ENCODE results near the gene CENPC. TPM values are rescaled to one million over a fixed set of nuclear protein-coding genes. Genes with fewer than 3 reads are reported as not detected.
"Not testable (repeated sequence)": the region's sequence is repeated elsewhere in the genome, so short reads cannot be mapped to it uniquely, and the experiment has no call there.

The CENPC gene
- total and polyA plus RNA-seq, 4 experiments from 2014 or later, result 15.2 to 69.1 (median 43.9) TPM

GRCh38 chr4:67552146-67552792 is 7.0 kb upstream of the CENPC start:
- CTCF ChIA-PET (ENCODE audit: partially characterized antibody), result interaction anchor here (0.7 kb wide), 1 partner anchor 72 kb away, joined by 3 read pairs; no protein-coding TSS in a partner anchor

GRCh38 chr4:67550857-67551256 is 5.6 kb upstream of the CENPC start:
- no peak overlapping the region for H3K4me3 Mint-ChIP-seq
- H3K9me3 ChIP-seq (ENCODE audit: control insufficient read depth in 1 of 2, low read length in 2 of 2), result no peaks in the 10 kb centered on the region
- H3K27me3 ChIP-seq (ENCODE audit: insufficient read depth, low read length), result no peaks in the 10 kb centered on the region
- no peaks in the 10 kb centered on the region for H3K36me3 ChIP-seq (ENCODE audit: insufficient read depth, low read length)
- H3K27me3 Mint-ChIP-seq, result no peaks in the 10 kb centered on the region
- CTCF ChIA-PET (ENCODE audit: partially characterized antibody), result interaction anchor here (0.6 to 2.2 kb wide), 7 partner anchors 10 to 754 kb away, joined by 3 to 19 read pairs (median 4); no protein-coding TSS in a partner anchor
- H3K9me3 Mint-ChIP-seq, result no peaks in the 10 kb centered on the region
- no peak overlapping the region for H3K4me3 ChIP-seq (ENCODE audit: low read length in 2 of 2)
- POLR2A ChIA-PET (ENCODE audit: partially characterized antibody), result no interaction called here
- no peaks in the 10 kb centered on the region for H3K36me3 Mint-ChIP-seq
- intact Hi-C loops (cut with micrococcal nuclease), result no loop called here
- H3K27ac Mint-ChIP-seq, result no peak overlapping the region
- H3K4me1 ChIP-seq (ENCODE audit: insufficient read depth, low read length), result no peaks in the 10 kb centered on the region
- peaks cover 0 to 4% (median 2%) of the 10 kb centered on the region in 4 donors for H3K4me1 Mint-ChIP-seq
- DNase-seq, result no peak
- no peak overlapping the region for H3K27ac ChIP-seq (ENCODE audit: low read depth, low read length)

More at GRCh38 chr4:67552146-67552792, 7.0 kb upstream of the CENPC start:
- H3K4me3 ChIP-seq (ENCODE audit: low read length in 2 of 2); POLR2A ChIA-PET (ENCODE audit: partially characterized antibody); H3K9me3 ChIP-seq (ENCODE audit: control insufficient read depth in 1 of 2, low read length in 2 of 2); H3K27me3 ChIP-seq (ENCODE audit: insufficient read depth, low read length); H3K36me3 Mint-ChIP-seq; H3K27me3 Mint-ChIP-seq; H3K9me3 Mint-ChIP-seq; H3K27ac ChIP-seq (ENCODE audit: low read depth, low read length); DNase-seq; H3K4me1 Mint-ChIP-seq; H3K4me3 Mint-ChIP-seq; H3K36me3 ChIP-seq (ENCODE audit: insufficient read depth, low read length); H3K27ac Mint-ChIP-seq; H3K4me1 ChIP-seq (ENCODE audit: insufficient read depth, low read length); intact Hi-C loops (cut with micrococcal nuclease): not testable (repeated sequence)

GRCh38 chr4:67550451-67550850 is 5.1 kb upstream of the CENPC start:
- intact Hi-C loops (cut with micrococcal nuclease), result no loop called here
- H3K27me3 ChIP-seq (ENCODE audit: insufficient read depth, low read length), result no peaks in the 10 kb centered on the region
- Mint-ChIP-seq H3K36me3 (peaks cover 0 to under 1% of the 10 kb centered on the region in 2 donors), H3K4me1 (peaks cover 0 to 5% (median 3%) of the 10 kb centered on the region in 4 donors), H3K27me3 (no peaks in the 10 kb centered on the region), H3K9me3 (no peaks in the 10 kb centered on the region), H3K27ac (no peak overlapping the region), H3K4me3 (no peak overlapping the region)
- no peaks in the 10 kb centered on the region for H3K36me3 ChIP-seq (ENCODE audit: insufficient read depth, low read length)
- no peak overlapping the region for H3K4me3 ChIP-seq (ENCODE audit: low read length in 2 of 2)
- CTCF ChIA-PET (ENCODE audit: partially characterized antibody), result interaction anchor here (0.6 to 2.2 kb wide), 9 partner anchors 11 to 754 kb away, joined by 3 to 19 read pairs (median 4); no protein-coding TSS in a partner anchor
- POLR2A ChIA-PET (ENCODE audit: partially characterized antibody), result no interaction called here
- DNase-seq, result no peak
- H3K9me3 ChIP-seq (ENCODE audit: control insufficient read depth in 1 of 2, low read length in 2 of 2), result no peaks in the 10 kb centered on the region
- H3K4me1 ChIP-seq (ENCODE audit: insufficient read depth, low read length), result no peaks in the 10 kb centered on the region
- H3K27ac ChIP-seq (ENCODE audit: low read depth, low read length), result no peak overlapping the region

GRCh38 chr4:67549123-67549522 is 3.8 kb upstream of the CENPC start:
- CTCF ChIA-PET (ENCODE audit: partially characterized antibody), result interaction anchor here (0.8 to 2.2 kb wide), 7 partner anchors 12 to 628 kb away, joined by 3 to 19 read pairs (median 4); no protein-coding TSS in a partner anchor
- peak in 4 of 5 donors; percentile 40 to 47 (median 42) for DNase-seq
- H3K27me3 ChIP-seq (ENCODE audit: insufficient read depth, low read length), result no peaks in the 10 kb centered on the region
- H3K27me3 Mint-ChIP-seq, result no peaks in the 10 kb centered on the region
- H3K9me3 ChIP-seq (ENCODE audit: control insufficient read depth in 1 of 2, low read length in 2 of 2), result no peaks in the 10 kb centered on the region
- no peak overlapping the region for H3K27ac ChIP-seq (ENCODE audit: low read depth, low read length)
- H3K36me3 Mint-ChIP-seq, result peaks cover 0 to 10% of the 10 kb centered on the region in 2 donors
- POLR2A ChIA-PET (ENCODE audit: partially characterized antibody), result no interaction called here
- peaks cover 4 to 14% (median 10%) of the 10 kb centered on the region in 4 donors for H3K4me1 Mint-ChIP-seq
- H3K4me3 ChIP-seq (ENCODE audit: low read length in 2 of 2), result no peak overlapping the region
- H3K9me3 Mint-ChIP-seq, result no peaks in the 10 kb centered on the region
- no peak overlapping the region for H3K4me3 Mint-ChIP-seq
- H3K36me3 ChIP-seq (ENCODE audit: insufficient read depth, low read length), result no peaks in the 10 kb centered on the region
- H3K4me1 ChIP-seq (ENCODE audit: insufficient read depth, low read length), result peaks cover 1% of the 10 kb centered on the region
- H3K27ac Mint-ChIP-seq, result peak overlapping the region in 1 of 7 donors; percentile 33
- intact Hi-C loops (cut with micrococcal nuclease), result loop anchor here (1.0 kb wide), 3 partner anchors 76 to 361 kb away; no protein-coding TSS in a partner anchor

- CTCF ChIA-PET (ENCODE audit: partially characterized antibody), result interaction anchor here (0.6 to 1.8 kb wide), 3 partner anchors 129 to 366 kb away, joined by 3 to 9 read pairs (median 3); partner anchors contain the start of gene UBA6
- Mint-ChIP-seq H3K4me3 (peak overlapping the region in 2 of 8 donors; percentile 21 to 41), H3K36me3 (peaks cover 0 to 26% of the 10 kb centered on the region in 2 donors)
Measured at GRCh38 chr4:67546971-67547370, 1.7 kb upstream of the CENPC start.

GRCh38 chr4:67546004-67546356 is 677 bp upstream of the CENPC start:
- H3K27ac Mint-ChIP-seq, result peak overlapping the region in 5 of 7 donors; percentile 99 to 100 (median 100)
- H3K27me3 ChIP-seq (ENCODE audit: insufficient read depth, low read length), result no peaks in the 10 kb centered on the region
- H3K4me3 ChIP-seq (ENCODE audit: low read length in 2 of 2), result peak overlapping the region in 1 of 2 donors; percentile 82
- peak in 1 of 5 donors; percentile 10 for DNase-seq
- ChIA-PET CTCF (ENCODE audit: partially characterized antibody) (interaction anchor here (0.5 to 1.8 kb wide), 3 partner anchors 148 to 367 kb away, joined by 3 to 9 read pairs (median 3); partner anchors contain the start of gene UBA6), POLR2A (ENCODE audit: partially characterized antibody) (interaction anchor here (1.4 to 3.9 kb wide), 3 partner anchors 10 to 156 kb away, joined by 4 to 13 read pairs (median 6); partner anchors contain the start of gene UBA6)
- peak overlapping the region; percentile 95 for H3K27ac ChIP-seq (ENCODE audit: low read depth, low read length)
- peaks cover 23 to 42% (median 35%) of the 10 kb centered on the region in 4 donors for H3K4me1 Mint-ChIP-seq
- peaks cover 29% of the 10 kb centered on the region for H3K4me1 ChIP-seq (ENCODE audit: insufficient read depth, low read length)
- peaks cover 0 to 32% of the 10 kb centered on the region in 2 donors for H3K36me3 Mint-ChIP-seq
- intact Hi-C loops (cut with micrococcal nuclease), result no loop called here
- H3K9me3 Mint-ChIP-seq, result no peaks in the 10 kb centered on the region
- H3K27me3 Mint-ChIP-seq, result no peaks in the 10 kb centered on the region
- H3K4me3 Mint-ChIP-seq, result peak overlapping the region; percentile 54 to 99 (median 99)
- H3K36me3 ChIP-seq (ENCODE audit: insufficient read depth, low read length), result no peaks in the 10 kb centered on the region
- H3K9me3 ChIP-seq (ENCODE audit: control insufficient read depth in 1 of 2, low read length in 2 of 2), result no peaks in the 10 kb centered on the region

More at GRCh38 chr4:67546971-67547370, 1.7 kb upstream of the CENPC start:
- Histone ChIP-seq H3K9me3 (ENCODE audit: control insufficient read depth in 1 of 2, low read length in 2 of 2) (no peaks in the 10 kb centered on the region), H3K4me1 (ENCODE audit: insufficient read depth, low read length) (peaks cover 22% of the 10 kb centered on the region), H3K27ac (ENCODE audit: low read depth, low read length) (no peak overlapping the region), H3K4me3 (ENCODE audit: low read length in 2 of 2) (no peak overlapping the region), H3K27me3 (ENCODE audit: insufficient read depth, low read length) (no peaks in the 10 kb centered on the region), H3K36me3 (ENCODE audit: insufficient read depth, low read length) (no peaks in the 10 kb centered on the region)
- POLR2A ChIA-PET (ENCODE audit: partially characterized antibody), result interaction anchor here (1.4 kb wide), 1 partner anchor 155 kb away, joined by 6 read pairs; the partner anchor contains the start of gene UBA6
- H3K27ac Mint-ChIP-seq, result peak overlapping the region in 3 of 7 donors; percentile 25 to 49 (median 47)
- no peaks in the 10 kb centered on the region for H3K9me3 Mint-ChIP-seq
- intact Hi-C loops (cut with micrococcal nuclease), result no loop called here
- H3K4me1 Mint-ChIP-seq, result peaks cover 18 to 35% (median 29%) of the 10 kb centered on the region in 4 donors
- no peak for DNase-seq
- no peaks in the 10 kb centered on the region for H3K27me3 Mint-ChIP-seq

- H3K27me3 ChIP-seq (ENCODE audit: insufficient read depth, low read length), result no peaks in the 10 kb centered on the region
- peaks cover 17% of the 10 kb centered on the region for H3K36me3 ChIP-seq (ENCODE audit: insufficient read depth, low read length)
- DNase-seq, result no peak
- ChIA-PET CTCF (ENCODE audit: partially characterized antibody) (no interaction called here), POLR2A (ENCODE audit: partially characterized antibody) (interaction anchor here (1.2 to 3.9 kb wide), 2 partner anchors 39 to 159 kb away, joined by 4 to 13 read pairs; partner anchors contain the start of gene UBA6)
- H3K36me3 Mint-ChIP-seq, result peaks cover 13 to 61% of the 10 kb centered on the region in 2 donors
- peaks cover 29% of the 10 kb centered on the region for H3K4me1 ChIP-seq (ENCODE audit: insufficient read depth, low read length)
- H3K4me3 ChIP-seq (ENCODE audit: low read length in 2 of 2), result no peak overlapping the region
- peak overlapping the region in 5 of 7 donors; percentile 6 to 100 (median 57) for H3K27ac Mint-ChIP-seq
- no peaks in the 10 kb centered on the region for H3K9me3 Mint-ChIP-seq
- H3K27ac ChIP-seq (ENCODE audit: low read depth, low read length), result no peak overlapping the region
- peaks cover 28 to 55% (median 45%) of the 10 kb centered on the region in 4 donors for H3K4me1 Mint-ChIP-seq
- intact Hi-C loops (cut with micrococcal nuclease), result no loop called here
- no peaks in the 10 kb centered on the region for H3K27me3 Mint-ChIP-seq
- H3K9me3 ChIP-seq (ENCODE audit: control insufficient read depth in 1 of 2, low read length in 2 of 2), result no peaks in the 10 kb centered on the region
- H3K4me3 Mint-ChIP-seq, result peak overlapping the region in 1 of 8 donors; percentile 4
Measured at GRCh38 chr4:67542076-67542475, 3.2 kb downstream of the CENPC start.

Data from CD4-positive, alpha-beta memory T cell (primary cell).